PC-3 (cell line): ENCODE data around the gene ERCC6L2.

ENCODE experiments used
- EZH2 ChIP-seq: fragments of 300-600 bp; sonication (generic); IDR thresholded peaks from one replicate; pipeline ENCODE4 v1.6.1; 2017; ENCODE audit warnings: antibody characterized with exemption, mild to moderate bottlenecking, low read length; ENCODE audit not compliant: unreplicated experiment
- EZH2phosphoT487 ChIP-seq: fragments of 300-600 bp; sonication (generic); IDR thresholded peaks from 2 replicates; pipeline ENCODE4 v1.6.1; 2018; ENCODE audit warnings: mild to moderate bottlenecking, antibody characterized with exemption, low read length, borderline replicate concordance
- TF ChIP-seq, protein P1 (sequence below): fragments of 300-600 bp; sonication (generic); conservative IDR thresholded peaks from 2 replicates; pipeline ENCODE4 v1.5.1; 2017; ENCODE audit warnings: antibody characterized with exemption, low read depth, mild to moderate bottlenecking, low read length

DNA sequence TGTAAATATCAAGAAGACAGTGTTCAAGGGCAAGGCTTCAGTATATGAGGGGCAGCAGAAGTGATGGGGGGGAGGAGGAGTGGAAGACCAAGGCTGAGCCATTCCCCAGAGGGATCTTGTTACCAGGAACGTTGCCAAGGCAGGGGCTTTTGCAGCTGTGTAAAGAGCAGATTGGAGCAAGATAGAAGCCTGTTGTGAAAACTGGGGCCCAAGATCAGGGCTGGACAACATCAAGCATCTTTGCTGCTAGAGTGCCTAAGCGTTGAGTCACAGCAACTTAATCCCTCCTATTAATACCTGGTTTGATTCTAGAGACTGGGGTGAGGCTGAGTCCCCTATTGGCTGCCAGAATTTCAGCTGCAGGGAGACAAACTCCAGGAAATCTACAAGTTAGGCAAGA is 18.4 kb upstream of the ERCC6L2 start:
- TF ChIP-seq EZH2phosphoT487, result no peak
- TF ChIP-seq, protein P1, sequence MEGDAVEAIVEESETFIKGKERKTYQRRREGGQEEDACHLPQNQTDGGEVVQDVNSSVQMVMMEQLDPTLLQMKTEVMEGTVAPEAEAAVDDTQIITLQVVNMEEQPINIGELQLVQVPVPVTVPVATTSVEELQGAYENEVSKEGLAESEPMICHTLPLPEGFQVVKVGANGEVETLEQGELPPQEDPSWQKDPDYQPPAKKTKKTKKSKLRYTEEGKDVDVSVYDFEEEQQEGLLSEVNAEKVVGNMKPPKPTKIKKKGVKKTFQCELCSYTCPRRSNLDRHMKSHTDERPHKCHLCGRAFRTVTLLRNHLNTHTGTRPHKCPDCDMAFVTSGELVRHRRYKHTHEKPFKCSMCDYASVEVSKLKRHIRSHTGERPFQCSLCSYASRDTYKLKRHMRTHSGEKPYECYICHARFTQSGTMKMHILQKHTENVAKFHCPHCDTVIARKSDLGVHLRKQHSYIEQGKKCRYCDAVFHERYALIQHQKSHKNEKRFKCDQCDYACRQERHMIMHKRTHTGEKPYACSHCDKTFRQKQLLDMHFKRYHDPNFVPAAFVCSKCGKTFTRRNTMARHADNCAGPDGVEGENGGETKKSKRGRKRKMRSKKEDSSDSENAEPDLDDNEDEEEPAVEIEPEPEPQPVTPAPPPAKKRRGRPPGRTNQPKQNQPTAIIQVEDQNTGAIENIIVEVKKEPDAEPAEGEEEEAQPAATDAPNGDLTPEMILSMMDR, result no peak
- no peak for TF ChIP-seq EZH2
